Astrocyte (in vitro differentiated cells and primary cell): ENCODE measurements around the gene ITPK1. TPM values are rescaled to one million over a fixed set of nuclear protein-coding genes. Genes with fewer than 3 reads are reported as not detected.
A peak's percentile ranks its signal among the peaks of the same experiment; 100 is the strongest.

Source experiments
- DNase-seq: peaks from one replicate; pipeline ENCODE4 v3.0.0-alpha.2; 2010; ENCODE audit warnings: low read depth
- FAIRE-seq: peaks from 2 replicates; lab custom pipeline; 2011; peaks lifted over from hg19 to GRCh38; lab: Jason Lieb, UNC
- H2AFZ ChIP-seq: 2 replicates; pipeline ENCODE4 v1.6.0; 2012; ENCODE audit warnings: low read depth, low read length, inconsistent platforms
- H3K27ac ChIP-seq: 2 replicates; pipeline ENCODE4 v1.5.1; 2011; ENCODE audit warnings: low read depth, low read length, inconsistent platforms
- H3K27me3 ChIP-seq: 2 replicates; pipeline ENCODE4 v1.6.0; 2011; ENCODE audit warnings: low read length, inconsistent platforms; ENCODE audit not compliant: insufficient read depth
- H3K36me3 ChIP-seq: 2 replicates; pipeline ENCODE4 v1.5.1; 2011; ENCODE audit warnings: low read length, inconsistent platforms; ENCODE audit not compliant: insufficient read depth
- H3K4me1 ChIP-seq: 2 replicates; pipeline ENCODE4 v1.5.1; 2011; ENCODE audit warnings: low read length, inconsistent platforms; ENCODE audit not compliant: insufficient read depth
- H3K4me2 ChIP-seq: 2 replicates; pipeline ENCODE4 v1.6.0; 2012; ENCODE audit warnings: low read length, inconsistent platforms
- H3K4me3 ChIP-seq: 2 replicates; pipeline ENCODE4 v1.5.1; 2011; ENCODE audit warnings: low read depth, mild to moderate bottlenecking, low read length, inconsistent platforms; ENCODE audit not compliant: insufficient read depth
- H3K79me2 ChIP-seq: 2 replicates; pipeline ENCODE4 v1.6.0; 2012; ENCODE audit warnings: mild to moderate bottlenecking, low read length, inconsistent platforms; ENCODE audit not compliant: insufficient read depth
- H3K9ac ChIP-seq: 2 replicates; pipeline ENCODE4 v1.6.0; 2012; ENCODE audit warnings: mild to moderate bottlenecking, low read length, inconsistent platforms
- H3K9me3 ChIP-seq: 2 replicates; pipeline ENCODE4 v1.5.1; 2012; ENCODE audit warnings: low read depth, mild to moderate bottlenecking, low read length, inconsistent platforms; ENCODE audit not compliant: insufficient read depth
- H4K20me1 ChIP-seq: 2 replicates; pipeline ENCODE4 v1.6.0; 2012; ENCODE audit warnings: low read length, inconsistent platforms; ENCODE audit not compliant: insufficient read depth
- H3K27ac Mint-ChIP-seq: one replicate; pipeline ENCODE4 v1.8.0; 2021; ENCODE audit warnings: mild to moderate bottlenecking, mixed read lengths; ENCODE audit not compliant: unreplicated experiment
- H3K27me3 Mint-ChIP-seq: one replicate; pipeline ENCODE4 v1.8.0; 2021; ENCODE audit warnings: low read depth, mixed read lengths; ENCODE audit not compliant: unreplicated experiment
- H3K36me3 Mint-ChIP-seq: one replicate; pipeline ENCODE4 v1.8.0; 2021; ENCODE audit warnings: low read depth, mixed read lengths; ENCODE audit not compliant: unreplicated experiment
- H3K4me1 Mint-ChIP-seq: one replicate; pipeline ENCODE4 v1.8.0; 2021; ENCODE audit warnings: low read depth, mixed read lengths; ENCODE audit not compliant: unreplicated experiment
- H3K4me3 Mint-ChIP-seq: one replicate; pipeline ENCODE4 v1.8.0; 2021; ENCODE audit warnings: mild to moderate bottlenecking, moderate library complexity, mixed read lengths; ENCODE audit not compliant: unreplicated experiment
- H3K9me3 Mint-ChIP-seq: one replicate; pipeline ENCODE4 v1.8.0; 2021; ENCODE audit warnings: mild to moderate bottlenecking, mixed read lengths; ENCODE audit not compliant: unreplicated experiment
- EZH2 ChIP-seq: IDR thresholded peaks from 2 replicates; pipeline ENCODE4 v1.6.1; 2012; ENCODE audit warnings: mild to moderate bottlenecking, low read length, inconsistent platforms; ENCODE audit not compliant: insufficient read depth
- total RNA-seq: library from RNA; stranded (reverse); gene quantifications from 2 replicates; pipeline ENCODE4 v1.2.1, GENCODE V29; 2021
- TF ChIP-seq, protein P1 (sequence below): IDR thresholded peaks from 2 replicates; pipeline ENCODE4 v1.5.1; 2011; ENCODE audit warnings: low read depth, mild to moderate bottlenecking, inconsistent platforms, low read length, moderate library complexity; ENCODE audit not compliant: insufficient read depth

ITPK1 gene
- total RNA-seq, 1 donor from 2014 or later, result 13.0 TPM

DNA sequence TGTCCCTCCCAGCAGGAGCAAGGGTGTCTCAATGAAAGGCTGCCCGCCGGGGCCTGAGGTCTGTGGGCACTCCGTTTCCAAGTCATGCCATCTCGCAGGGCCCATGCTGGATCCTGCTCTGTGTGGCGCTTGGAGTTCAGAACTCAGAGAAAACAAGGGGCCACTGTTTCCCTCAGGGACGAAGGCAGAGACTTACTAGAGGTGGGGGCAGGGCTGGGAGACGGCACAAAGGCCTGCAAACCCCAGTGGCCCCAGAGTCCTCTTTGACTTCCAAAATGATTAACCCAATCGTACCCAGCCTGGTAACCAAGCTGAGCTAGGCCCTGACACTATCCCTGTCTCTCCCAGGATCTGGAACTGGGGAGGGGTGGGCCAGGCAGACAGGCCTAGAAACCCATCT lies 95.8 kb downstream of the ITPK1 start:
- no peak overlapping the region for H3K4me3 Mint-ChIP-seq
- peaks cover 2% of the 10 kb centered on the region for H3K36me3 Mint-ChIP-seq
- H3K9me3 ChIP-seq, result no peaks in the 10 kb centered on the region
- DNase-seq, result no peak
- FAIRE-seq, result no peak
- no peak overlapping the region for H3K27ac ChIP-seq
- no peaks in the 10 kb centered on the region for H3K79me2 ChIP-seq
- peaks cover 1% of the 10 kb centered on the region for H3K4me1 Mint-ChIP-seq
- no peak overlapping the region for H3K9ac ChIP-seq
- TF ChIP-seq EZH2, result no peak
- TF ChIP-seq, protein P1, sequence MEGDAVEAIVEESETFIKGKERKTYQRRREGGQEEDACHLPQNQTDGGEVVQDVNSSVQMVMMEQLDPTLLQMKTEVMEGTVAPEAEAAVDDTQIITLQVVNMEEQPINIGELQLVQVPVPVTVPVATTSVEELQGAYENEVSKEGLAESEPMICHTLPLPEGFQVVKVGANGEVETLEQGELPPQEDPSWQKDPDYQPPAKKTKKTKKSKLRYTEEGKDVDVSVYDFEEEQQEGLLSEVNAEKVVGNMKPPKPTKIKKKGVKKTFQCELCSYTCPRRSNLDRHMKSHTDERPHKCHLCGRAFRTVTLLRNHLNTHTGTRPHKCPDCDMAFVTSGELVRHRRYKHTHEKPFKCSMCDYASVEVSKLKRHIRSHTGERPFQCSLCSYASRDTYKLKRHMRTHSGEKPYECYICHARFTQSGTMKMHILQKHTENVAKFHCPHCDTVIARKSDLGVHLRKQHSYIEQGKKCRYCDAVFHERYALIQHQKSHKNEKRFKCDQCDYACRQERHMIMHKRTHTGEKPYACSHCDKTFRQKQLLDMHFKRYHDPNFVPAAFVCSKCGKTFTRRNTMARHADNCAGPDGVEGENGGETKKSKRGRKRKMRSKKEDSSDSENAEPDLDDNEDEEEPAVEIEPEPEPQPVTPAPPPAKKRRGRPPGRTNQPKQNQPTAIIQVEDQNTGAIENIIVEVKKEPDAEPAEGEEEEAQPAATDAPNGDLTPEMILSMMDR, result no peak
- no peaks in the 10 kb centered on the region for H3K36me3 ChIP-seq
- peaks cover 28% of the 10 kb centered on the region for H4K20me1 ChIP-seq
- H3K4me3 ChIP-seq, result no peak overlapping the region
- H3K27me3 ChIP-seq, result no peaks in the 10 kb centered on the region
- no peak overlapping the region for H2AFZ ChIP-seq
- no peak overlapping the region for H3K4me2 ChIP-seq
- H3K27ac Mint-ChIP-seq, result no peak overlapping the region
- H3K9me3 Mint-ChIP-seq, result no peaks in the 10 kb centered on the region
- H3K27me3 Mint-ChIP-seq, result peaks cover 39% of the 10 kb centered on the region
- H3K4me1 ChIP-seq, result no peaks in the 10 kb centered on the region

GRCh38 chr14:93019367-93019843 lies 96.3 kb downstream of the ITPK1 start:
- no peak overlapping the region for H2AFZ ChIP-seq

DNA sequence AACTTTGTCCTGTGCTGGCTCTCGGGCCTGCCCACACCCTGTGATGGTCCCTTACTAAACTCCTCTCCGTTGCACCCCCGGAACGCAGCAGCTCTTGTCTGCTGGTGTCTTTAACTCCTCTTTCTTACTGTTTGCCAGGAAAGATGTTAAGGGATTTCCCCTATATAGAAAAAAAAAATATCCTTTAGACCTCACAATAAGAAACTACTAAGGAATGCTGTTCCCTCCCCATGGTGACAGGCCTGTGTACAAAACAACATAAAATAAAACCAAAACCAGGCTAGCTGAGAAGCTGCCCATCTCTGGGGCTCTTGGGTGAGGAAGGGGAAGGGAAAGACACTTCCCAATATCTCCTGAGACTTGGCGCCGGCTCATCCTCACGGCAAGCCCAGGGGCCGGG lies 97.4 kb downstream of the ITPK1 start:
- FAIRE-seq (no peak), DNase-seq (no peak)
- Histone ChIP-seq H3K36me3 (no peaks in the 10 kb centered on the region), H3K27ac (no peak overlapping the region), H3K4me1 (peaks cover 6% of the 10 kb centered on the region), H3K27me3 (no peaks in the 10 kb centered on the region), H3K4me3 (no peak overlapping the region), H3K79me2 (no peaks in the 10 kb centered on the region), H3K9me3 (no peaks in the 10 kb centered on the region), H4K20me1 (peaks cover 29% of the 10 kb centered on the region), H2AFZ (no peak overlapping the region), H3K4me2 (no peak overlapping the region), H3K9ac (no peak overlapping the region)
- H3K4me1 Mint-ChIP-seq, result peaks cover 10% of the 10 kb centered on the region
- H3K27ac Mint-ChIP-seq, result peak overlapping the region; percentile 47
- peaks cover 43% of the 10 kb centered on the region for H3K27me3 Mint-ChIP-seq
- H3K36me3 Mint-ChIP-seq, result peaks cover 2% of the 10 kb centered on the region
- no peaks in the 10 kb centered on the region for H3K9me3 Mint-ChIP-seq
- TF ChIP-seq EZH2, result no peak
- TF ChIP-seq, protein P1, result no peak
- no peak overlapping the region for H3K4me3 Mint-ChIP-seq

More at GRCh38 chr14:93019367-93019843, 96.3 kb downstream of the ITPK1 start:
- H3K27ac Mint-ChIP-seq, result no peak overlapping the region
- Histone ChIP-seq H3K36me3 (no peaks in the 10 kb centered on the region), H3K4me1 (no peaks in the 10 kb centered on the region), H3K4me2 (no peak overlapping the region), H3K27ac (no peak overlapping the region), H3K9ac (no peak overlapping the region), H3K27me3 (no peaks in the 10 kb centered on the region), H3K4me3 (no peak overlapping the region), H3K79me2 (no peaks in the 10 kb centered on the region), H3K9me3 (no peaks in the 10 kb centered on the region), H4K20me1 (peaks cover 23% of the 10 kb centered on the region)
- H3K4me1 Mint-ChIP-seq, result peaks cover 1% of the 10 kb centered on the region
- H3K9me3 Mint-ChIP-seq, result no peaks in the 10 kb centered on the region
- FAIRE-seq (no peak), DNase-seq (no peak)
- TF ChIP-seq, protein P1, result no peak
- no peak for TF ChIP-seq EZH2
- no peak overlapping the region for H3K4me3 Mint-ChIP-seq
- H3K36me3 Mint-ChIP-seq, result peaks cover 2% of the 10 kb centered on the region
- peaks cover 42% of the 10 kb centered on the region for H3K27me3 Mint-ChIP-seq
